Common myeloid progenitor, CD34-positive (primary cell): ENCODE data around the gene PER3.

Experiments
- CTCF ChIA-PET: fragments of 350-600 bp; sonication (Branson Sonifier 250); formaldehyde crosslinking; loops from one replicate; lab custom pipeline; 2021; ENCODE audit warnings: antibody characterized with exemption; lab: Charles Lee
- POLR2A ChIA-PET: fragments of 350-600 bp; sonication (Branson Sonifier 250); formaldehyde crosslinking; loops from one replicate; lab custom pipeline; 2021; ENCODE audit warnings: antibody characterized with exemption; lab: Charles Lee
- DNase-seq, 3 donors: peaks; one replicate each; pipeline versions ENCODE4 v3.0.0 to v3.0.0-alpha.2; 2013
- H3K27ac ChIP-seq, 2 experiments: 1 replicate in 1 of 2; 2 replicates in 1 of 2; pipeline ENCODE4 v1.7.0; 2013; ENCODE audit warnings: inconsistent platforms in 2 of 2, low read length in 2 of 2, mild to moderate bottlenecking in 2 of 2, low read depth in 1 of 2, moderate library complexity in 1 of 2; ENCODE audit not compliant: severe bottlenecking in 2 of 2, insufficient read depth in 1 of 2, poor library complexity in 1 of 2
- H3K27me3 ChIP-seq, 5 experiments: replicated peaks in 2 of 5; 1 replicate in 3 of 5; 2 replicates in 2 of 5; pipeline versions ENCODE4 v1.6.1 to v1.7.0; 2013; ENCODE audit warnings: low read length in 4 of 5, mild to moderate bottlenecking in 2 of 5, moderate library complexity in 2 of 5, inconsistent platforms in 1 of 5; ENCODE audit not compliant: insufficient read depth in 5 of 5, control insufficient read depth in 4 of 5
- H3K36me3 ChIP-seq, 4 experiments: 1 replicate in 2 of 4; 2 replicates in 2 of 4; pipeline versions ENCODE4 v1.6.1 to v1.7.0; 2013; ENCODE audit warnings: low read length in 3 of 4, control low read depth in 1 of 4, mild to moderate bottlenecking in 1 of 4; ENCODE audit not compliant: control insufficient read depth in 4 of 4, insufficient read depth in 4 of 4
- H3K4me1 ChIP-seq, 4 experiments: 1 replicate in 3 of 4; 2 replicates in 1 of 4; pipeline versions ENCODE4 v1.6.1 to v1.7.1; 2013; ENCODE audit warnings: low read length in 3 of 4, mild to moderate bottlenecking in 3 of 4, control low read depth in 1 of 4, inconsistent platforms in 1 of 4, moderate library complexity in 1 of 4; ENCODE audit not compliant: control insufficient read depth in 4 of 4, insufficient read depth in 4 of 4; ENCODE audit errors: control extremely low read depth in 1 of 4
- H3K4me3 ChIP-seq, 7 experiments: 1 replicate in 4 of 7; 2 replicates in 3 of 7; pipeline versions ENCODE4 v1.5.1 to v1.7.0; 2013; ENCODE audit warnings: mild to moderate bottlenecking in 7 of 7, low read length in 6 of 7, moderate library complexity in 6 of 7, inconsistent platforms in 2 of 7, low read depth in 2 of 7, control low read depth in 1 of 7; ENCODE audit not compliant: insufficient read depth in 4 of 7, control insufficient read depth in 1 of 7; ENCODE audit errors: extremely low read depth in 1 of 7
- H3K9me3 ChIP-seq, 5 experiments: 1 replicate in 4 of 5; 2 replicates in 1 of 5; pipeline versions ENCODE4 v1.6.1 to v1.7.1; 2013; ENCODE audit warnings: low read length in 4 of 5, mild to moderate bottlenecking in 2 of 5, inconsistent platforms in 1 of 5, low read depth in 1 of 5, moderate library complexity in 1 of 5; ENCODE audit not compliant: control insufficient read depth in 4 of 5, insufficient read depth in 2 of 5; ENCODE audit errors: control extremely low read depth in 1 of 5
- WGBS: methylation state at CpG from one replicate; pipeline ENCODE4 v1.1.5; 2013; ENCODE audit not compliant: insufficient coverage; 5-methylcytosine and 5-hydroxymethylcytosine counted together

The PER3 gene

DNA sequence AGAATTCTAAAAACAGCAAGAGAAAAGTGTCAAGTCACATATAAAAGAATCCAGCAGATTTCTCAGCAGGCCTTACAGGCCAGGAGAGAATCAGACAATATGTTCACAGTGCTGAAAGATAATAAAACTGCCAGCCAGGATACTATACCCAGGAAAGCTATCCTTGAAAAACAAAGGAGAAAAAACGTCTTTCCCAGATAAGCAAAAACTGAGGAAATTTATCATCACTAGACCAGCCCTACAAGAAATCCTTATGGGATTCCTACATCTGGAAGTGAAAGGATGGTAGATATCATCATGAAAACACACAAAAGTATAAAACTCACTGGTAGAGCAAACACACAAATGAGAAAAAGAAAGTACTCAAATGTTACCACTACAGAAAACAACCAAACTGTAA, 93.9 kb downstream of the PER3 start:
- Histone ChIP-seq H3K4me3 (no peak overlapping the region), H3K4me1 (no peaks in the 10 kb centered on the region), H3K36me3 (no peaks in the 10 kb centered on the region), H3K27me3 (no peaks in the 10 kb centered on the region), H3K27ac (no peak overlapping the region), H3K9me3 (peaks cover 0 to 13% (median 7%) of the 10 kb centered on the region in 5 experiments)
- ChIA-PET CTCF (interaction anchor here (0.6 to 1.0 kb wide), 2 partner anchors 60 to 1330 kb away, joined by 3 read pairs; no protein-coding TSS in a partner anchor), POLR2A (no interaction called here)
- WGBS = no CpG with 5 or more reads among the region's 1 CpG
- DNase-seq = no peak

DNA sequence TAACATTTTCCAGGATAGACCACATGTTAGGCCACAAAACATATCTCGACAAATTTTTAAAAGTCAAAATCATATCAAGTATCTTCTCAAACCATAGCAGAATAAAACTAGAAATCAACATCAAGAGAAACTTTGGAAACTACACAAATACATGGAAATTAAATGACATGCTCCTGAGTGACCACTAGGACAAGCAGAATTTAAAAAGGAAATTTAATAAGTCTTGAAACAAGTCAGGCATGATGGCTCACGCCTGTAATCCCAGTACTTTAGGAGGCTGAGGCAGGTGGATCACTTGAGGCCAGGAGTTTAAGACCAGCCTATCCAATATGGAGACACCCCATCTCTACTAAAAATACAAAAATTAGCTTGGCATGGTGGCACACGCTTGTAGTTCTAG, 95.1 kb downstream of the PER3 start:
- H3K27ac ChIP-seq = no peak overlapping the region
- no peak for DNase-seq
- H3K4me3 ChIP-seq = no peak overlapping the region
- POLR2A ChIA-PET = interaction anchor here (0.7 kb wide), 1 partner anchor 642 kb away, joined by 3 read pairs; no protein-coding TSS in a partner anchor
- H3K9me3 ChIP-seq = peaks cover 0 to 13% (median 7%) of the 10 kb centered on the region in 5 experiments
- H3K4me1 ChIP-seq = no peaks in the 10 kb centered on the region
- H3K36me3 ChIP-seq = no peaks in the 10 kb centered on the region
- no peaks in the 10 kb centered on the region for H3K27me3 ChIP-seq
- WGBS = 100% methylated on average over 1 of the region's 3 CpGs
- CTCF ChIA-PET = no interaction called here

DNA sequence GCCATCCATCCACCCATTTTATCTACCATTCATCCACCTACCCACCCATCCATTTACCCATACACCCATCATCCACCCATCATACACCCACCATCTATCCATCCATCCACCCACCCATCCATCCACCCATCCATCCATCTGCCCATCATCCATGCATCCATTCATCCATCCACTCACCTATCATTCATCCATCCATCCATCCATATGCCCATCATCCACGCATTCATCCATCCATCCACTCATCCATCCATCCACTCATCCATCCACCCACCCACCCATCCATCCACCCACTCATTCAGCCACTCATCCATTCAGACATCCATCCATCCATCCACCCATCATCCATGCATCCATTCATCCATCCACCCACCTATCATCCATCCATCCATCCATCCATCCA, 100.7 kb downstream of the PER3 start:
- no peaks in the 10 kb centered on the region for H3K36me3 ChIP-seq
- H3K4me3 ChIP-seq = no peak overlapping the region
- H3K9me3 ChIP-seq = peaks cover 0 to 3% (median 0%) of the 10 kb centered on the region in 5 experiments
- H3K4me1 ChIP-seq = no peaks in the 10 kb centered on the region
- DNase-seq = no peak
- CTCF ChIA-PET = no interaction called here
- no peak overlapping the region for H3K27ac ChIP-seq
- peaks cover 2 to 23% (median 10%) of the 10 kb centered on the region in 5 experiments for H3K27me3 ChIP-seq
- 58% methylated on average over 1 of the region's 1 CpG for WGBS
- POLR2A ChIA-PET = no interaction called here

DNA sequence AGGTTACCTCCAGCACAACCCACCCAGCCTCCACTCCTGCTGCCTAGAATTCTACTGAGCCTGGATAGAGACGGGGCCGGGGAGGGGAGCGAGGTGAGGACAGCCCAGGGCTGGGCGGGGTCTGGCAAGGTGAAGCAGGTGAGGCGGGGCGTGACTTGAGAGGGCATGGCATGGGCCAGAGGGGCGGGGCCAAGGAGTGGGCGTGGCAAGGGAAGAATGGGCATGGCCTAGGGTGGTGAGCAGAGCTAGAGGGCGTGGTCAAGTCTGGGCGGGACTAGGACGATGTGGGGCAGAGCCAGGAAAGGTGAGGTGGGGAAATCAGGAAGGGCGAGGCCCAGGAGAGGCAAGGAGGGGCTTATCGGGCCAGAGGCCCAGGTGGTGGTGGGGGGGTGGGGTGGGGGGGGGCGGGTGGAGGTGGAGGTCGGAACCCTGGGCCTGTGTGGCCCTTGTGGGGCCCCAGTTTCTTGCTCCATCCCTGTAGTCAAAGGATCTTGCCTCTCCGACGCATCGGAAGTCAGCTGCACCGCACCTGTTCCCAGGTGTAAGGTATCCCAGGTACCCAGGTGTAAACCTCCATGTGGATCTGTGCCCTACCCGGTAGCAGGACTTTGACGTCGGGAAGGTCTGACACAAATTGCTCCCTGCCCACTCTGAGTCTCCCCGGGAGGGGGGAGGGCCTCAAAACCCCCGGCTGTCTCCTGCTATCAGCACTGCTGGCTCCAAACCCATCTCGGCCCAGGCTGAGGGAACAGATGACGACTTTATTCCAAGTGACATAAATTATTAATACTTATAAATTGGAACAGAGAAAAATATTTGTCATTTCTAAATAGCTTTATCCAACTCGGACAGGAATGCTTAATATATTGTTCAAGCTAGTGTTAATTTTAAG, 101.7 kb downstream of the PER3 start:
- POLR2A ChIA-PET = interaction anchor here (0.6 kb wide), 1 partner anchor 860 kb away, joined by 3 read pairs; no protein-coding TSS in a partner anchor
- CTCF ChIA-PET = no interaction called here
- Histone ChIP-seq H3K27ac (no peak overlapping the region), H3K9me3 (peaks cover 0 to 3% (median 0%) of the 10 kb centered on the region in 5 experiments), H3K27me3 (peaks cover 2 to 23% (median 10%) of the 10 kb centered on the region in 5 experiments), H3K4me3 (no peak overlapping the region), H3K36me3 (no peaks in the 10 kb centered on the region), H3K4me1 (no peaks in the 10 kb centered on the region)
- 26% methylated on average over 7 of the region's 27 CpGs for WGBS
- DNase-seq = no peak

DNA sequence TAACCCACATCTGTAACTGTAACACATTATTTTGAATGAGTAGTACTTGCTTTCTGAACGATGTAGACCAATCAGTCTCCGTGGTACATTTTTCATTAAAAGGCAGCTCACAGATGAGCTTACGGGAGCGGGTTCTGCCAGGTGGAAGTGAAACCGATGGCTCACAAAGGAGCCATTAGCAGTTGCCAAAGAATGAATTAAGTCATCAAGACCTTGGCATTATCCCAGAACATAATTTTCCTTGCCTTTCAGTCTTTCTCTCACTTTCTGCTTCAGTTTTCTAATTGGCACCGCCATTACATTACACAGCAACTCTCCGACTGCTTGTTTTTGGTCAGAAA, 102.3 kb downstream of the PER3 start:
- Histone ChIP-seq H3K27me3 (peaks cover 2 to 23% (median 10%) of the 10 kb centered on the region in 5 experiments), H3K27ac (no peak overlapping the region), H3K36me3 (no peaks in the 10 kb centered on the region), H3K4me3 (no peak overlapping the region), H3K9me3 (peaks cover 0 to 3% (median 0%) of the 10 kb centered on the region in 5 experiments), H3K4me1 (no peaks in the 10 kb centered on the region)
- ChIA-PET CTCF (no interaction called here), POLR2A (interaction anchor here (0.6 kb wide), 1 partner anchor 861 kb away, joined by 3 read pairs; no protein-coding TSS in a partner anchor)
- no peak for DNase-seq
- WGBS = 96% methylated on average over 7 of the region's 7 CpGs

DNA sequence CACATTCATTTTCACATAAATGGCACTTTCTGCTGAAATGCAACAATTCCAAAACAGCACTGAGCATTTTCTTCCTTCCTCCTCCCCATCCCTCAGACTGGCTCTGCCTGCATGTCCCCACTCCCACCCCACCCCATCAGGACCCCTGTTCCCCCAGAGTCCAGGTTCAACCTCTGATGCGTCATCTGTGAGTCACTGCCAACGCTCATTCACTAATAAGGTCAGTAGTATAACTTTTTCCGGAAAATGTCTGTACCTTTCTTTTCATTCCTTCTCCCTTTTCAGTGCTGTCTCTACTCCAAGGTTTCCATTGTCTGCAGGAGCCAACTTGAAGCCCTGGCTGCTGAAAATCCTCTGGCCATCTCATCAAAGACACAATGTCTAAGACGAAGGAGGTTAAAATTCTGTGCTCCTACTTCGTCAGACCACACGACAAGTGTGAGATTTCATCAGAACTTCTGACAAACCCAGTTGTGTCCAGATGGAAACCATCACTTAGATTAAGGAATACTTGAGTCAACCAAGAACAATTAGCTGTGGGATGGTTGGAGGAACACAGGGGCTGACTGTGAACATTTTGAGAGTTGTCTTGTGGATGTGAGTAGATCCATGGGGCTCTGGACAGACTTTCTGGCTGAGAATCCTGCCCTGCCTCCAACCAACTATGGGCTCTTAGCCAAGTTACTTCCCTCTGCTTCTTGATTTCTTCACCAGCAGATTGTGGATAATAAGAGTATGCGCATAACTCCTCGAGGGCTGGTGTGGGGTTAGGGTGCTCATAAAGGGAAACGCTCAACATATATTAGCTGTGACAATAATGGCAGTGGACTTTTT, 104.4 kb downstream of the PER3 start:
- ChIA-PET CTCF (no interaction called here), POLR2A (no interaction called here)
- DNase-seq = no peak
- peaks cover 2 to 23% (median 10%) of the 10 kb centered on the region in 5 experiments for H3K27me3 ChIP-seq
- H3K4me1 ChIP-seq = no peaks in the 10 kb centered on the region
- no peak overlapping the region for H3K27ac ChIP-seq
- H3K9me3 ChIP-seq = peaks cover 0 to 3% (median 0%) of the 10 kb centered on the region in 5 experiments
- no peak overlapping the region for H3K4me3 ChIP-seq
- WGBS = 93% methylated on average over 8 of the region's 9 CpGs
- H3K36me3 ChIP-seq = no peaks in the 10 kb centered on the region
